Stimulated activated CD4-positive, alpha-beta T cell treated with anti-CD3 and anti-CD28 coated beads, Interleukin-4, amount 100 ng/mL, for 4 hours (primary cell): ENCODE measurements around the gene TRIM38.

Experiments
- DNase-seq, 2 experiments: peaks; one replicate each; pipeline ENCODE4 v3.0.0-alpha.2; 2020

The TRIM38 gene

DNA sequence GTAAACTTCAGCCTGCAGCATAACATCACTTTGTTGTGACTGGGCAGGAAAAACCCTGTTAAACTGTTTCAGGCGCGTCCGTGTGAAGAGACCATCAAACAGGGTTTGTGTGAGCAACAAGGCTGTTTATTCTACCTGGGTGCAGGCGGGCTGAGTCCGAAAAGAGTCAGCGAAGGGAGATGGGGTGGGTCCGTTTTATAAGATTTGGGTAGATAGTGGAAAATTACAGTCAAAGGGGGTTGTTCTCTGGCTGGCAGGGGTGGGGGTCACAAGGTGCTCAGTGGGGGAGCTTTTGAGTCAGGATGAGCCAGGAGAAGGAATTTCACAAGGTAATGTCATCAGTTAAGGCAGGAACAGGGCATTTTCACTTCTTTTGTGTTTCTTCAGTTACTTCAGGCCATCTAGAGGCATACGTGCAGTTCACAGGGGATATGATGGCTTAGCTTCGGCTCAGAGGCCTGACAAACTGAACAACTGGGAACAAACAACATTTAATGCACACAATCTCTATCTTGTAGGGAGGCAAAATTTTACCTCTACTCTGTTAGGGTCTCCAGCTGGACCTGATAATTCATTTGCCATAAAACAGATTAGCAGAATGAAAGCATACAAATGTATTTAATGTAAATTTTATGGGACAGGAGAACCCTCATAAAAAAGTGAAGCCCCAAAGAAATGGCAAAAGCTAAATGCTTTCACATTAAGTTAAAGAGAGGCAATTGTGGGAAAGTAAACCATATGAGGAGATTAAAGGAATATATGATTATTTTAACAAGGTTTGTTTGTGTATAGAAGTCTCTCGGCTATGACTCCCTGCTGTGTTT lies 66.4 kb downstream of the TRIM38 start:
- DNase-seq: no peak

DNA sequence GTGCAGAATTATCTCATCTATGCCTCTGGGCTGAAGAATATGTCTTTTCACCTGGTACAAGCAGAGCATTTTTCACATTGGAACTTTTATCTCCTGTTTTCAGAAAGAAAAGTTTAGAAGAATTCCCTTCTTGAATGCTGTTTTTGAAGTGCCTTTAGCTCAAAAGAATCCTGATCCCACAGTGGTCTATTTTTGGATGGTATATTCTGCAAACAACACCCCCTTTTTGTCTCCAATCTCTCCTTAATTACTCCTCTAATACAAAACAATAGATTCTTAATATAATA lies 66.9 kb downstream of the TRIM38 start:
- DNase-seq: no peak

DNA sequence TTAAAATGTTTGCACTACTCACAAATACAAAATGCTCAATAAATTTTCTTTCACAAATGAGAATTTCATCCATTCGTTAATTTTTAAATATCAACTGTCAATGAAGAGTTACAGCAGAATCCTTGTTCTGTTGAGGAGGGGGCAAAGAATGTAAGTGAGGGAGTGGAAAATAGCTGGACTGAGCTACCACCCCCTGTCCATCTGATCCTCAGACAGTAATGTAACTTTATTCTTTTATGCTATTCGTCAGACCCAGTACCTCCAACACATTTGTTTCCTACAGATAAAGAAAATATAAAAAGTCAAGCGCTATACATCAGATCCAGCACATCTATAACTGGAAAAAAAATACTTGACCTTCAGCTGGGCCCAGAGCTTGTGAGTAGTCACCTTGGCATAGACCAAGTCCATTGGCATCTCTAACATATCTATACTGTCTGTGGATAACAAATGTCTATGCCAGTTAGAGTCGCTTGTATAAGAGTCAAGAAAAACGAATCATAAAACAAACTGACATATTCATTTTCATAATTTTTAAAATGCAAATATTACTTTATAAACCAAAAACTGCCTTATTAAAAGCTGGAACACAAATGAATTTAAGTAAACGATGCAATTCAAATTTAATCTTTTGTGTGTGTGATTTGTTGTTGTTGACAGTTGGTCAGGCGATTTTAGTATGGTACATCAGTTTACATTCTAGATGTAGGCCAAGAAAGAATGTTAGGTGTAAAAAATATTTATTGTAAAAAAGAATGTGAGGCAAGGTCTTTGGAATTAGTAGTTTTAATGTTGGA lies 67.5 kb downstream of the TRIM38 start:
- no peak for DNase-seq

DNA sequence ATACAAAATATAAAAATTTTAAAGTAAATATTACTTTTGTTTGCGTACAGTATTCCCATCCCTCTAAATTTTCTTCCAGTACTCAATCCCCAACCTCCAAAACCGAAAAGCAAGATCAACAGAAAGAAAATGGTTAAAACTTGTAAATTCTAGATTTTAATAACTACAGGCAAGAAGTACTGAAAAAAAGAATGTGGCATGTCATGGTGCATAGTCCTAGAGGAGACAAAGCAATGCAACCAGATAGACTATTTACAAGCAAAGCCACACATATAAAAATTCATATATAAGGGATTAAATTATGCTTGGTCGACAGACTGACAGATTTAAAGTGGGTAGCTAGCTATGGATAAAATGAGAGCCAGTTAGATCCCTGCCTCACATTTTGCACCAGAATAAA lies 68.1 kb downstream of the TRIM38 start:
- DNase-seq: no peak

DNA sequence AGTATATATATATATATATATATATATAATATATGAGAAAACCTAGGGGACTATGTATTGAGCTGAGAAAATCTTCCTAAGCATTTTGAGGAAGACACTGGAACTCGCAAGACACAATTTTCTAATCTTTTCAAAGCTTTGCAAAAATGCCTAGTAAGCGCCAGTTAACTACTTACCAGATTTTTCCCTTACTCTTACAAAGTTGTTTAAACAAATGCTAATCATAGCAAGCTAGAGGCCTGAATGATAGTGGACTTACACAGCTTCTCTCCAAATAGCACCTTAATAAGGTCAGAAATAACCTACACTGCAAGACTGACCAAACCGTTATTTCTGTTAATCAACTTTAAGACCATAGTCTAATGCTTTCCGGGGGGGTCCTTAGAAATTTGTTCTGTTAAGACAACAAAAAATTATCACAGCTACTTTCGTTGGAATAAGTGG lies 68.6 kb downstream of the TRIM38 start:
- no peak for DNase-seq

DNA sequence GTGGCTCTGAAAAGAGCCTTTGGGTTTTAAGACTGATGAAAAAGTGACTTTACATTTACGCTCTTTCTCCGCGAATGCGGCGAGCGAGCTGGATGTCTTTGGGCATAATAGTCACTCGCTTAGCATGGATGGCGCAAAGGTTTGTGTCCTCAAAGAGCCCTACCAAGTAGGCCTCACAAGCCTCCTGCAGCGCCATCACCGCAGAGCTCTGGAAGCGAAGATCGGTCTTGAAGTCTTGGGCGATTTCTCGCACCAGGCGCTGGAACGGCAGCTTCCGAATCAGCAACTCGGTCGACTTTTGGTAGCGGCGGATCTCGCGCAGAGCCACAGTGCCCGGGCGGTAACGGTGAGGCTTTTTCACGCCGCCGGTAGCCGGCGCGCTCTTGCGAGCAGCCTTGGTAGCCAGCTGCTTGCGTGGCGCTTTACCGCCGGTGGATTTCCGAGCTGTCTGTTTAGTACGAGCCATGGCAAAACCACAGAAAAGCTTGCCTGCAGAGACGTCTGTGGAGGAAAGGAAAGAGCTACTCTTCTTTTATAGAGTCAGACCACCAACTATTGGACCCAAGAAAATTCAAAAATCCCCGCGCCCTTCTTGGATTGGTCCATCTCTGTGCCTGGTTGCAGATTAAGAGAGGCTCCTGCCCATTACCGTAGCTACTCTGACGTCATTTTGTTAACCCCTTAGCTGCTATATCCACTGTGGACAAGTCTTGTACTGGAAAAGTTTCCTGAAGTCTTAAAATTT lies 69.2 kb downstream of the TRIM38 start:
- DNase-seq: peak; percentile 58 to 77

DNA sequence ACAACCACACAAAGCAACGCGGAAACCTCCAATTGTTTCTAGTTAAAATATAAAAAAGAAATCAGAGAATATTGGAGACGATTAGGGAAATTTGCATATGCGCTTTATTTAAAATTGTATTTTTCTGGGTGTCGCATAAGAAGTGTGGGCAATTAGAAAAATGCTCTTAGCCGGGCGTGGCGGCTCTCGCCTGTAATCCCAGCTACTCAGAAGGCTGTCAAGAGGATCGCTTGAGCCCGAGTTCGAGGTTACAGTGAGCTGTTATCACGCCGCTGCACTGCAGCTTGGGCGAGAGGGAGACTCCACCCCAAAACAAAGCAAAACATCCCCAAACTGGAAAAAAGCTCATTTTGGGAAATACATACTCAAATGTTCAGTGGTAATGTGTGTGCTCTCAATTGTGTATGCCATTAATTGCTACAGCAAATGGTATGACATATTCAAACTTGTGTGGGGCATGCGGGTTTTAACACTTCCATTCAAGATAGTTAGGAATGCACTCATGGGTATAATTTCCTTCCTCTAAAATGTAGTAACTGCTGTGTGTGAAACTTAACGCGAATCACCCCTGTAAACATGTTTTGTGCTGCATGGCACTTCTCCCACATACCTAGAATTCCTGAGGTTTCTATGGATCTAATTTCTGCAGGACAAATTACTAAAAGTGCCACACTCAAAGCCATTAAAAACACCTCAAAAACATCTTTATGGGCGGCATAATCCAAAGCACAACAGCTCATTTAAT lies 69.9 kb downstream of the TRIM38 start:
- DNase-seq: no peak

DNA sequence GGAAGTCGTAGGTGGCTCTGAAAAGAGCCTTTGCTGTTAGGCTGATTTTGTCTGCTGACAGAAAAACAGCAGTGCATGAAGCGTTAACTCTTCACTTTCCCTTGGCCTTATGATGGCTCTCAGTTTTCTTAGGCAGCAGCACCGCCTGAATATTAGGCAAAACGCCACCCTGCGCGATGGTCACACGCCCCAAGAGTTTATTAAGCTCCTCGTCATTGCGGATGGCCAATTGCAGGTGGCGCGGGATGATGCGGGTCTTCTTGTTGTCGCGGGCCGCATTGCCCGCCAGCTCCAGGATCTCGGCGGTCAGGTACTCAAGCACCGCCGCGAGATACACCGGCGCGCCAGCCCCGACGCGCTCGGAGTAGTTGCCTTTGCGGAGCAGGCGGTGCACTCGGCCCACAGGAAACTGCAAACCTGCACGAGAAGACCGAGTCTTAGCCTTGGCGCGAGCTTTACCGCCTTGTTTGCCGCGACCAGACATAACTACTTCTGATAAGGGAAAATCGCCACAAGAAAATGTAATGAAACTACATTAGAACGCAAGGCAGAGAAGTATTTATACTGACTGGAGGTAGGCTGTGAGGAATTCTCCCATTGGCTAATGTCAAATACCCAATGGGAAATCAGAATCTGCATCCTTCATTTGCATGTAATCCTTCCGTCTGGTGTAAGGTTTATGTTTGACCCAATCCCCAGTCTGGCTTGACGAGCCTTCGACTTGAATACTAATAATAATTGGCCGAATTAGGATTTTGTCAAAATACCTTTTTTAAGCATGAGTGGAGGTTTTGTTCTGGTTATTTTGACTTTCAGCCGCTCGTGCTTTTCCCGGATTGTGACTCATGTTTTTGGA lies 70.7 kb downstream of the TRIM38 start:
- DNase-seq: peak in 1 of 2 experiments; percentile 45

DNA sequence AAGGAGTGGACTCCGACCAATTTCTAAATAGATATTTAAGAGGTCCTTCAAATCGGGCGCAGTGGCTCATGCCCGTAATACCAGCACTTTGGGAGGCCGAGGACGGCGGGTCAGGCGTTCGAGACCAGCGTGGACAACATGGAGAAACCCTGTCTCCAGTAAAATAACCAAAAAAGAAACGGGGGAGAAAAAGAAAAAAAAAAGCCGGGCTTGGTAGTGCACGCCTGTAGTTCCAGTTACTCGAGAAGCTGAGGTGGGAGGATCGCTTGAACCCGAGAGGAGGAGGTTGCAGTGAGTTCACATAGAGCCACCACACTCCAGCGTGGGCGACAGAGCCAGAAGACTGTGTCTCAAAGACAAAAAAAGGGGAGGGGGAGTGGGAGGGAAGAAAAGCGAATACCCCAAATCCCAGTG lies 71.3 kb downstream of the TRIM38 start:
- DNase-seq: peak in 1 of 2 experiments; percentile 52

DNA sequence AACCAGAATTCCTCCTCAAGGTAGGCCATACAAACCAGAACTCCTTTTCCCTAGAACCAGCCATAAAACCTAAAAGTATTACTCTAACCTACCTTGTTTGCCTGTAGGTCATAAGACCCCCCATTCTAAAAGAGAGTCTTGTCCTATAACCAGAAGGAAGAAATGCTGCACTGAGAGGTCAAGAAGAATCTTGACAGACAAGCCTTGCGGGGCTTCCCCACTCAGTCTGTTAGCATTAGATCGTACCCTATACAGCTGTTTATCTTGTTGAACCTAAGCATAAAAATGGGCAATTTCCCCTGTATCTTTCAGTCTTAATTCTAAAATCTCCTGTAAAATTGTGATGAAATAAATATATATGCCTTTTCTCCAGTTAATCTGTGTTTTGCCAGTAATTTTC lies 72.3 kb downstream of the TRIM38 start:
- no peak for DNase-seq
